Measurements from ENCODE around the gene SMYD2.

The SMYD2 gene

DNA sequence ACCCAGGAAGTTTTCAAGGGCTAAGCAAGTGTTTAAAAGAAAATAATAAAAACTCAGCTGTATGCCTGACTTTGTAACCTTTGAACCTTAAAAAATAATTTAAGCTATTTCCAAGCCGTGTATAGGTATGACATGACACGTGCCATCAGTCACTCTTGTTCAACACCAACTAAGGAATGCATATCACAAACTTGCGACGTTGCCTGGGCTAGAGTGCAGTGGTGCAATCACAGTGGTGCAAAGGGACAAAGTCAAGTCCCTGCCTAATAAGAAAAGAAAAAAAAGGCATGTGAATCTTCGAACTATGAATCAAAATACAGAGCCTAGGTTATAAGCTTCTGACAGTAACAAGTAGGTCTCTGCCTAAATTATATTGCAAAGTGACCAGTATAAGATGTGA is 79.2 kb downstream of the SMYD2 start:
- Histone ChIP-seq H3K36me3 (ENCODE audit: insufficient read depth, low read depth, low read length) (peaks cover 69% of the 10 kb centered on the region), H3K4me3 (ENCODE audit: low read length) (no peak overlapping the region), H3K27me3 (ENCODE audit: insufficient read depth, low read length) (no peaks in the 10 kb centered on the region), H3K9ac (ENCODE audit: low read depth, low read length) (no peak overlapping the region), H3K27ac (ENCODE audit: low read length) (no peak overlapping the region), H3K4me1 (ENCODE audit: insufficient read depth, low read length) (peaks cover 2% of the 10 kb centered on the region; the same call in 1 of the 2 replicates), H3K9me3 (ENCODE audit: insufficient read depth, low read depth, low read length) (no peaks in the 10 kb centered on the region)

DNA sequence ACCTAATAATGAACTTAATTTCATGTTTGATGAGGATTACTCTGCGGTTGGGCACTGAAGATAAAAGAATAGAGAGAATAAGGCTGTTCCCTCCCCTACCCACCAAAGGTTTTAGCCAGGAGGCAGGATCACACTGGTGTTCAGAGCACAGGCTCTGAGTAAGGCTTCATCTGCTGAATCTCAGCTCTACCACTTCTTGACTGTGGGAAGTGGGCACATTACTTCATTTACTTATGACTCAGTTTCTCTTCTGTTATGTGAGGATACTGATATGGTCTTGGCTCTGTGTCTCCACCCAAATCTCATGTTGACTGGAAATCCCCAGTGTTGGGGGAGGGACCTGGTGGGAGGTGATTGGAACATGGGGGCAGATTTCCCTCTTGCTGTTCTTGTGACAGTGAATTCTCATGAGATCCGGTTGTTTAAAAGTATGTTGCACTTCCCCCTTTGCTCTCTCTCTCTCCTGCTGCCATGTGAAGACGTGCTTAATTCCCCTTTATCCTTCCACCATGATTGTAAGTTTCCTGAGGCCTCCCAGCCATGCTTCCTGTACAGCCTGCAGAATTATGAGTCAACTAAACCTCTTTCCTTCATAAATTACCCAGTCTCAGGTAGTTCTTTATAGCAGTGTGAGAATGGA is 79.7 kb downstream of the SMYD2 start:
- Histone ChIP-seq H3K36me3 (ENCODE audit: insufficient read depth, low read depth, low read length) (peaks cover 69% of the 10 kb centered on the region), H3K27ac (ENCODE audit: low read length) (no peak overlapping the region), H3K27me3 (ENCODE audit: insufficient read depth, low read length) (no peaks in the 10 kb centered on the region), H3K9ac (ENCODE audit: low read depth, low read length) (no peak overlapping the region), H3K4me3 (ENCODE audit: low read length) (no peak overlapping the region), H3K4me1 (ENCODE audit: insufficient read depth, low read length) (no peaks in the 10 kb centered on the region), H3K9me3 (ENCODE audit: insufficient read depth, low read depth, low read length) (no peaks in the 10 kb centered on the region)

DNA sequence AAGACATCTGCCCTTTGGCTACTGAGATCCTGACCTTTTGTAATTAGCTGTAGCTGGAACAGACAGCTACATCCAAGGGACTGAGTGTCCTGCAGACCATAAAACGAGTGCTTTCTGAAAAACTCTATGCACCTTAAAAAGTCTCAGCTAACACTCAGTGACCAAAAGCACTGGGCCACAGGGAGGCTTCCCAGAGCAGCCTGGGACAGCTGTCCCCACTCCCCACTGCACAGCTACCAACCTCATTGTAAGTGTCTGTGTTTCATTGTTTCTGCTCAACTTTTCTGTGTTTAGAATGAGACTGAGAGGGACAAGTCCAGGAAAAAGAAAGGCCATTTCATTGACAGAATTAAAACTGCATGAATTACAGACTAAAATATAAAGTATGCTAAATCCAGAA is 80.7 kb downstream of the SMYD2 start:
- Histone ChIP-seq H3K4me3 (ENCODE audit: low read length) (no peak overlapping the region), H3K36me3 (ENCODE audit: insufficient read depth, low read depth, low read length) (peaks cover 61% of the 10 kb centered on the region), H3K4me1 (ENCODE audit: insufficient read depth, low read length) (no peaks in the 10 kb centered on the region), H3K27ac (ENCODE audit: low read length) (no peak overlapping the region), H3K9ac (ENCODE audit: low read depth, low read length) (no peak overlapping the region), H3K9me3 (ENCODE audit: insufficient read depth, low read depth, low read length) (no peaks in the 10 kb centered on the region), H3K27me3 (ENCODE audit: insufficient read depth, low read length) (no peaks in the 10 kb centered on the region)

DNA sequence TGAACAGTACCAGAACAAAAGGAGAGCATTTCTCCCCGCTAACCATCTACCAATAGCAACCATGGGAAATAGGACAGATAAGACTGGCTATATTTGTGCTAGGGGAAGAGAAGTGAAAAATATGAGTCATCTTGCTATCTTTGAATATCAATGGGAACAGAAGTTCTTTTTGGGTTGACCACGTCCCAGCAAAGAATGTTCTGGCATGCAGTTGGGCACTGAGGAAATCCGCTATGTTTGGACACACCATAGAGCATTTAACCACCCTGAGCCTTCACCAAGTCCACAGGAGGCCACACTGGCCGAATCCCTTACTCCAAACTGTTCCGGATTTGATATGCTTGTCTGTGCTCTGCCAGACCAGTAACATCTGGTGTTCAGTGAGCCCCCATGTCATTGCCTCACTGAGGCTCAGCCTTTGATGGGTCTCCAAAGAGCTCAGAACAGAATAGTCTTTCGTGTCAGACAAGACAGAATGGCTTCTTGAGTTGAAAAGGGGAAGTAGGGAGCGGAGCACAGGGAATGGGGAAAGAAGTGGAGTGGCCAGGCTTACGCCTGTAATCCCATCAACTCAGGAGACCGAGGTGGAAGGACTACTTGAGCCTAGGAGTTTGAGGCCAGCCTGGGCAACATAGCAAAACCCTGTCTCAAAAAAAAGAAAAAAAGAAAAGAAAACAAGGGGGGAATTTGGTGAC is 81.4 kb downstream of the SMYD2 start:
- H3K9ac ChIP-seq (ENCODE audit: low read depth, low read length), result no peak overlapping the region
- H3K4me1 ChIP-seq (ENCODE audit: insufficient read depth, low read length), result no peaks in the 10 kb centered on the region
- no peak overlapping the region for H3K27ac ChIP-seq (ENCODE audit: low read length)
- H3K9me3 ChIP-seq (ENCODE audit: insufficient read depth, low read depth, low read length), result no peaks in the 10 kb centered on the region
- no peaks in the 10 kb centered on the region for H3K27me3 ChIP-seq (ENCODE audit: insufficient read depth, low read length)
- peaks cover 55% of the 10 kb centered on the region for H3K36me3 ChIP-seq (ENCODE audit: insufficient read depth, low read depth, low read length)
- no peak overlapping the region for H3K4me3 ChIP-seq (ENCODE audit: low read length)

DNA sequence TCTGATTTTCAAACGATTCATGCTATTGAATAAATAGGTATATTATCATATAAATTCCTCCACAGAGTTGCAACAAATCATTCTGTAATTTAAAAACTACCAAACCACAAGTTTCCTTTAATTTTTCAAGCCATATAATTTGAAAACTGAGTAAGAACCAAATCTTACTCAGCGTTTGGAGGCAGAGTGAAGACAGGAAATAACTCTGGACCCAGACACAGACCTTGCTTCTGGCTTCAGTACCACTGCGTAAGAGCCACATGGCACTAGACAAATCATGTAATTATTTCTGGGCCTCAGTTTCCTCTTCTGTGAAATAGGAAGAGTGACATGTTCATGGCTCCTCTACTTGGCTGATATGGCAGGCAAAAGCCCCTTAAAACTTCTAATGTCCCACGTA is 82.4 kb downstream of the SMYD2 start:
- Histone ChIP-seq H3K27ac (ENCODE audit: low read length) (no peak overlapping the region), H3K36me3 (ENCODE audit: insufficient read depth, low read depth, low read length) (peaks cover 51% of the 10 kb centered on the region), H3K4me3 (ENCODE audit: low read length) (no peak overlapping the region), H3K9ac (ENCODE audit: low read depth, low read length) (no peak overlapping the region), H3K9me3 (ENCODE audit: insufficient read depth, low read depth, low read length) (no peaks in the 10 kb centered on the region), H3K4me1 (ENCODE audit: insufficient read depth, low read length) (no peaks in the 10 kb centered on the region), H3K27me3 (ENCODE audit: insufficient read depth, low read length) (no peaks in the 10 kb centered on the region)

DNA sequence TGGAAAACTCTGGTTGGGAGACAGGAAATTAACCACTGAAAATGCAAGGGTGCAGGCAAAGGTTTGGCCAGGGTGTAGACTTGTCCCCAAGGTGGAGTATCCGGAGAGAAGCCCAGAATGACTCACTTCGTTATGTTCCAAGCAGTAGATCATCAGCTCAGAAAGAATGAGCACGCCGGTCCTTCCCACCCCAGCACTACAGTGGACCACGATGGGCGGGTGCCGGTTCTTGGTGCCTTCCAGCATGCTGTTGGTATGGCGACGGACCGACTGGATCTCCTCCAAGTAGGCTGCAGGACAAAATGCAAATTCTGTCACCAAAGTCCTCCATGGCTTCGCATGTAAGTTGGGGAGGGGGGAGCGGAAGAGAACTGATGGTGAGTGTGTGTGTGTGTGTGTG is 83.4 kb downstream of the SMYD2 start:
- no peaks in the 10 kb centered on the region for H3K27me3 ChIP-seq (ENCODE audit: insufficient read depth, low read length)
- no peaks in the 10 kb centered on the region for H3K9me3 ChIP-seq (ENCODE audit: insufficient read depth, low read depth, low read length)
- H3K36me3 ChIP-seq (ENCODE audit: insufficient read depth, low read depth, low read length), result peaks cover 55% of the 10 kb centered on the region
- H3K4me1 ChIP-seq (ENCODE audit: insufficient read depth, low read length), result no peaks in the 10 kb centered on the region
- H3K9ac ChIP-seq (ENCODE audit: low read depth, low read length), result no peak overlapping the region
- H3K27ac ChIP-seq (ENCODE audit: low read length), result no peak overlapping the region
- H3K4me3 ChIP-seq (ENCODE audit: low read length), result no peak overlapping the region

DNA sequence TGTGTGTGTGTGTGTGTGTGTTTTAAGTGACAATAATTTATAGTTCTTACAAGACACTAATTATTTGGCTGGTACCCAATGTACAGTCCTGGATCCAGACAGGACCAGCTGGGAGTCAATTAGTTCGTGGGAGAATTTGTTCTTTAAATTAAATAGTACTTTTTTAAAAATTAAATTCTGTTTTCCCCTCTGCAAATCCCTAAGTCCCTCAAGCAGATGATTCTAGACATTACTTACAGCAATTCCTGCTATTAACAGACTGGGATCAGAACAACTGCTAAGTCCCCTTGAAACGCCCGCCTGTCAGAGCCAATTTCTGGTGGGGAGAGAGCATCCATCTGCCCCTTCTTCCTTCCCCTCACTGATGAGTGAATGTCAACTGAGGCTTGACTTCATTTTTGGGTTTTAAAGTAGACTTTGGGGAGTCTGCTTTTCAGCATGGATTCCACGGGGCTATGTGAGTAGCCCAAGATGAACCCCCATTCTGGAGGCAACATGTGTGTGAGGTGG is 83.9 kb downstream of the SMYD2 start:
- no peak overlapping the region for H3K4me3 ChIP-seq (ENCODE audit: low read length)
- no peaks in the 10 kb centered on the region for H3K4me1 ChIP-seq (ENCODE audit: insufficient read depth, low read length)
- H3K9ac ChIP-seq (ENCODE audit: low read depth, low read length), result no peak overlapping the region
- H3K9me3 ChIP-seq (ENCODE audit: insufficient read depth, low read depth, low read length), result no peaks in the 10 kb centered on the region
- H3K27me3 ChIP-seq (ENCODE audit: insufficient read depth, low read length), result no peaks in the 10 kb centered on the region
- peaks cover 55% of the 10 kb centered on the region for H3K36me3 ChIP-seq (ENCODE audit: insufficient read depth, low read depth, low read length)
- H3K27ac ChIP-seq (ENCODE audit: low read length), result no peak overlapping the region

DNA sequence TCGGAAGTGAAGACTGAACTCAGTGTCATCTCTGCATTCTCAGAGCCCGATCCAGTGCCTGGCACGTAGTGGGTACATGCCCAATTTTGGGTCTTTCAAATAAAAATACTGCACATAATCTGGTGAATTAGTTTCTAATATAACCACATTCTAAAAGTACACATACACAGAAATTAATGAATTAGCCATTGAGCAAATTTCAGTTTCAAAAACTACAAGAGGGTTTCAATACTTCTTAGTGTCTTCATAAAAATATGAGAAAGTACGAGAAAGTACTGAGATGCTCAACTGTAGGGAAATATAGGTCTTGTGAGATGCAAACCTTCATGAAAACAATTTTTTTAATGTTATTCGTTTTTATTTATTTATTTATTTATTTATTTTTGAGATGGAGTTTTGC is 86.9 kb downstream of the SMYD2 start:
- Histone ChIP-seq H3K27me3 (ENCODE audit: insufficient read depth, low read length) (no peaks in the 10 kb centered on the region), H3K27ac (ENCODE audit: low read length) (no peak overlapping the region), H3K4me3 (ENCODE audit: low read length) (no peak overlapping the region), H3K9ac (ENCODE audit: low read depth, low read length) (no peak overlapping the region), H3K9me3 (ENCODE audit: insufficient read depth, low read depth, low read length) (no peaks in the 10 kb centered on the region), H3K36me3 (ENCODE audit: insufficient read depth, low read depth, low read length) (peaks cover 56% of the 10 kb centered on the region), H3K4me1 (ENCODE audit: insufficient read depth, low read length) (no peaks in the 10 kb centered on the region)

DNA sequence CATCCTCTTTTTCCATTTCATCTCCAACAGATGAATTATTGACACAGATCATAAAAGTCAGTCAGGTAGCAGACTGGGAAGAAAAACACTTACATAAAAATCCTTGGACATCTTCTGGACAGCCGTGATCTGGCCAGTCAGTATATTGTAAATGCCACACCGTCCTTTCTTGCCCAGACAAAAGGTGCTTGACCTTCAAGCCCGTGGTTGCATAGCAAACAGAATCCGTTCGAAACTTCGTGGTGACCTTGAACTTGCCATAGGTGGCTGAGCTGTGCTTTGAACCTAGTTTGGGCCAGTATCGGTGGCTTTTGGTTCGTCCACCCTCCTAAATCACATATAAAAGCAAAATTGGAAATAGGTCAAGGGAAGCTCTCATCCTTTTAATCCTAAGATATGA is 88.4 kb downstream of the SMYD2 start:
- Histone ChIP-seq H3K9ac (ENCODE audit: low read depth, low read length) (no peak overlapping the region), H3K4me1 (ENCODE audit: insufficient read depth, low read length) (no peaks in the 10 kb centered on the region), H3K4me3 (ENCODE audit: low read length) (no peak overlapping the region), H3K36me3 (ENCODE audit: insufficient read depth, low read depth, low read length) (peaks cover 48% of the 10 kb centered on the region), H3K27me3 (ENCODE audit: insufficient read depth, low read length) (no peaks in the 10 kb centered on the region), H3K9me3 (ENCODE audit: insufficient read depth, low read depth, low read length) (no peaks in the 10 kb centered on the region), H3K27ac (ENCODE audit: low read length) (no peak overlapping the region)

DNA sequence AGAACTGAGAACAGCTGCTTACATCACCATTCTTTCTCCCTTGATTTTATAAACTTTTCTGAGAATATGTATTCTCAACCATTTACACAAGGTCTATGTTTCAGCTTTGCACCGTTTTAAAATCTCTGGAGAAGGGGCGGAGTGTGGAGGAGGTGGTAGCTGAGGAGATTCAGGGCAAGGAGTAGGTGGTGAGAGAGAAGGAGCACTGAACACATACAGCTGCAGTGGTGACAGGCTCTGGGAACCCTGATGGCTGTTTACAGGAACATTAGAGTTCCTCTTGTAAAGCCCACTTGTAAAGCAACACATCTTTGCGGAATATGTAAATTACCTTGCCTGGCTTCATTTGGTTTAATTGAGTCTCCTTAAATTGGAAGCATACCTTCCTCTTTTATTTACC is 89.7 kb downstream of the SMYD2 start:
- Histone ChIP-seq H3K9ac (ENCODE audit: low read depth, low read length) (no peak overlapping the region), H3K9me3 (ENCODE audit: insufficient read depth, low read depth, low read length) (no peaks in the 10 kb centered on the region), H3K4me3 (ENCODE audit: low read length) (no peak overlapping the region), H3K27ac (ENCODE audit: low read length) (no peak overlapping the region), H3K4me1 (ENCODE audit: insufficient read depth, low read length) (no peaks in the 10 kb centered on the region), H3K36me3 (ENCODE audit: insufficient read depth, low read depth, low read length) (peaks cover 52% of the 10 kb centered on the region), H3K27me3 (ENCODE audit: insufficient read depth, low read length) (no peaks in the 10 kb centered on the region)

DNA sequence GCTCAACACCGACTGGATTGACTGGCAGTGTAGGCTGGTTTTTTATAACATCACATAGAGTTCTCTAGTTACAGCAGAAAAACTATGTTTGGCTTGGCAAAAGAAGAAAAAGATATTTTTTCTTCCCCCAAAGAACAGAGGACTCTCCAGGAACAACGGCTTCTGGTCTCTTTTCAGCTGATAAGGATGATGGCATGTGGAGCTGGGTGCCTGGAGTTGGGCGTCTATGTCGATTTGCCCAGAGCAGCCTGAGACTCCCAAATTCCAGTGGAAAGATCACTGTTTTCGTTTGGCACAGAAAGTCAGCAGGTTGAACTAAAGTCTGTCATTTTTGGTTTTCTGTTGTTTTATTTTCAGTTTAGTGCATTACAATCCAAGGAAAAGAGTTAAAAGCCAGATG is 91.1 kb downstream of the SMYD2 start:
- no peaks in the 10 kb centered on the region for H3K27me3 ChIP-seq (ENCODE audit: insufficient read depth, low read length)
- H3K4me3 ChIP-seq (ENCODE audit: low read length), result no peak overlapping the region
- H3K9ac ChIP-seq (ENCODE audit: low read depth, low read length), result no peak overlapping the region
- no peaks in the 10 kb centered on the region for H3K4me1 ChIP-seq (ENCODE audit: insufficient read depth, low read length)
- no peaks in the 10 kb centered on the region for H3K9me3 ChIP-seq (ENCODE audit: insufficient read depth, low read depth, low read length)
- H3K36me3 ChIP-seq (ENCODE audit: insufficient read depth, low read depth, low read length), result peaks cover 64% of the 10 kb centered on the region
- H3K27ac ChIP-seq (ENCODE audit: low read length), result no peak overlapping the region

DNA sequence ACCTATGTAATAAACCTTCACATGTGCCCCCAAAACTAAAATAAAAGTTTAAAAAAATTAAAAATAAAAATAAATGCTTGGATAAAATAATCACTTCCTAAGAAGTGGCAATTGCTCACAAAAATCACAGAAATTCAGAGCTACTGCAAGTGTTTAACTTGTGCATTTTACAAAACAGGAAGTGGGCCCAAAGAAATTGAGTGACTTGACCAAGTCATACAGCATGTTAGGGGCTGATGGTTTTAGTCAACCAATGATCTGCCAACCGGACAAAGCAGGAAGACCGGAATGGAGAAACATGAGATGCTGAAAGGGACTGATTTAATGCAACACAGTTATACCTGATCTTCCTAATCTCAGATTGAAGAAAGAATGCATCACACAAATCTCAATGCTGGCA is 96.5 kb downstream of the SMYD2 start:
- no peaks in the 10 kb centered on the region for H3K9me3 ChIP-seq (ENCODE audit: insufficient read depth, low read depth, low read length)
- H3K27ac ChIP-seq (ENCODE audit: low read length), result no peak overlapping the region
- no peaks in the 10 kb centered on the region for H3K27me3 ChIP-seq (ENCODE audit: insufficient read depth, low read length)
- peaks cover 52% of the 10 kb centered on the region for H3K36me3 ChIP-seq (ENCODE audit: insufficient read depth, low read depth, low read length)
- peaks cover 25% of the 10 kb centered on the region for H3K4me1 ChIP-seq (ENCODE audit: insufficient read depth, low read length)
- H3K9ac ChIP-seq (ENCODE audit: low read depth, low read length), result no peak overlapping the region
- no peak overlapping the region for H3K4me3 ChIP-seq (ENCODE audit: low read length)

Data from iPS-20b (cell line).